K562 (cell line): ENCODE data around the gene ARHGAP18. TPM values are rescaled to one million over a fixed set of nuclear protein-coding genes. Genes with fewer than 3 reads are reported as not detected.

Experiments used
- ADNP ChIP-seq: fragments of 200-800 bp; sonication (Bioruptor generic); IDR thresholded peaks from 2 replicates; pipeline ENCODE4 v1.6.1; 2016; ENCODE audit warnings: missing genetic modification characterization, missing compliant biosample characterization
- CHD7 ChIP-seq: fragments of 200-600 bp; sonication (generic); IDR thresholded peaks from one replicate; pipeline ENCODE4 v1.6.1; 2012; ENCODE audit warnings: mild to moderate bottlenecking, low read depth, low read length, inconsistent platforms
- CREB1 ChIP-seq, 2 experiments: sonication (generic) in 1 of 2; formaldehyde crosslinking in 1 of 2; IDR thresholded peaks; 2 replicates each; pipeline versions ENCODE4 v1.6.1 to v1.8.0; 2012 to 2022; ENCODE audit warnings: inconsistent platforms in 1 of 2, mild to moderate bottlenecking in 1 of 2, missing genetic modification reagents in 1 of 2, moderate library complexity in 1 of 2
- EP300 ChIP-seq: IDR thresholded peaks from 2 replicates; pipeline ENCODE4 v1.6.1; 2012; ENCODE audit warnings: low read length, improper control_type of control experiment
- HOMEZ ChIP-seq: fragments of 250-450 bp; sonication (Bioruptor Pico); IDR thresholded peaks from 2 replicates; pipeline ENCODE4 v1.4.0; 2020; ENCODE audit warnings: mild to moderate bottlenecking, moderate library complexity
- L3MBTL2 ChIP-seq: fragments of 450-650 bp; IDR thresholded peaks from 2 replicates; pipeline ENCODE4 v1.6.1; 2016; ENCODE audit warnings: mild to moderate bottlenecking, moderate library complexity
- MEF2D ChIP-seq: conservative IDR thresholded peaks from 2 replicates; pipeline ENCODE4 v1.6.1; 2016; ENCODE audit warnings: low read depth, missing genetic modification characterization, missing compliant biosample characterization
- RFX5 ChIP-seq: IDR thresholded peaks from 2 replicates; pipeline ENCODE4 v1.6.1; 2011; ENCODE audit warnings: low read depth, mild to moderate bottlenecking, improper control_type of control experiment, low read length
- SMARCC2 ChIP-seq: fragments of 450-650 bp; IDR thresholded peaks from 2 replicates; pipeline ENCODE4 v1.6.1; 2017; ENCODE audit warnings: antibody characterized with exemption, moderate library complexity, mild to moderate bottlenecking, low read depth
- SRSF3 ChIP-seq: fragments of 200-400 bp; formaldehyde crosslinking; IDR thresholded peaks from 2 replicates; pipeline ENCODE4 v1.6.1; 2016; ENCODE audit warnings: mild to moderate bottlenecking, low read length, moderate library complexity; ENCODE audit not compliant: insufficient read depth
- STAT6 ChIP-seq: sonication (generic); formaldehyde crosslinking; IDR thresholded peaks from 2 replicates; pipeline ENCODE4 v1.8.1; 2023; ENCODE audit warnings: mild to moderate bottlenecking, missing genetic modification reagents
- TBL1XR1 ChIP-seq, 2 experiments: IDR thresholded peaks; 2 replicates each; pipeline ENCODE4 v1.6.1; 2012; ENCODE audit warnings: improper control_type of control experiment in 2 of 2, low read length in 2 of 2, mild to moderate bottlenecking in 1 of 2
- polyA plus RNA-seq, 8 experiments: library from polyadenylated mRNA; depleted of rRNA in 4 of 8; stranded (reverse) in 5 of 8; unstranded in 3 of 8; fragments of >200 nt; fragmentation: Nextera tagmentation in 2 of 8; fragmentation: Illumina TruSeq in 1 of 8; extraction: Ambion mirVana in 2 of 8; extraction: Trizol in 1 of 8; gene quantifications; 2 replicates each; pipeline versions ENCODE4 v1.2.1 to v1.2.3, GENCODE V29; 2011 to 2014; ENCODE audit warnings: inconsistent platforms in 1 of 8, missing spikeins in 1 of 8
- total RNA-seq, 7 experiments: library from RNA; depleted of rRNA in 6 of 7; stranded (reverse); fragments of >200 nt in 6 of 7; fragmentation: Illumina TruSeq in 2 of 7; extraction: Trizol in 2 of 7; gene quantifications; 2 replicates each; pipeline versions ENCODE4 v1.2.1 to v1.2.3, GENCODE V29; 2011 to 2021; ENCODE audit warnings: low replicate concordance in 1 of 7

ARHGAP18 gene
- total and polyA plus RNA-seq, 9 of the 15 experiments (the other 6 are each of a cell fraction or from before 2014, with no cell fraction given), result 13.3 to 29.7 (median 21.1) TPM

GRCh38 chr6:129662980-129663431 is 47.0 kb downstream of the ARHGAP18 start (continued):
- TF ChIP-seq CHD7, result no peak
- TF ChIP-seq EP300, result peak; percentile 84
- TF ChIP-seq RFX5, result no peak
- TF ChIP-seq MEF2D (tag), result no peak
- TF ChIP-seq SRSF3, result no peak
- peak; percentile 51; the same call in 1 of the 2 replicates for TF ChIP-seq CREB1 (IDR thresholded peaks at IDR 0.05)
- TF ChIP-seq CREB1 (CRISPR knock-in tag; IDR thresholded peaks at IDR 0.05), result no peak
- no peak for TF ChIP-seq TBL1XR1 (IDR thresholded peaks at IDR 0.05; ENCODE audit: low read length in 2 of 2)
- TF ChIP-seq L3MBTL2, result no peak; the same call in 1 of the 2 replicates
- no peak for TF ChIP-seq STAT6 (CRISPR knock-in tag)
- TF ChIP-seq SMARCC2, result peak; percentile 66; the same call in 1 of the 2 replicates
- no peak for TF ChIP-seq HOMEZ (CRISPR knock-in tag)
- peak; percentile 77 for TF ChIP-seq ADNP (tag)
